CD4-positive, alpha-beta T cell treated with Interferon gamma for 1 hour (primary cell): ENCODE measurements around the gene GCC1.
"Not testable (repeated sequence)": the region's sequence is repeated elsewhere in the genome, so short reads cannot be mapped to it uniquely, and the experiment has no call there.

Experiments used
- DNase-seq: peaks from one replicate; pipeline ENCODE4 v3.0.0-alpha.2; 2020

The GCC1 gene

DNA sequence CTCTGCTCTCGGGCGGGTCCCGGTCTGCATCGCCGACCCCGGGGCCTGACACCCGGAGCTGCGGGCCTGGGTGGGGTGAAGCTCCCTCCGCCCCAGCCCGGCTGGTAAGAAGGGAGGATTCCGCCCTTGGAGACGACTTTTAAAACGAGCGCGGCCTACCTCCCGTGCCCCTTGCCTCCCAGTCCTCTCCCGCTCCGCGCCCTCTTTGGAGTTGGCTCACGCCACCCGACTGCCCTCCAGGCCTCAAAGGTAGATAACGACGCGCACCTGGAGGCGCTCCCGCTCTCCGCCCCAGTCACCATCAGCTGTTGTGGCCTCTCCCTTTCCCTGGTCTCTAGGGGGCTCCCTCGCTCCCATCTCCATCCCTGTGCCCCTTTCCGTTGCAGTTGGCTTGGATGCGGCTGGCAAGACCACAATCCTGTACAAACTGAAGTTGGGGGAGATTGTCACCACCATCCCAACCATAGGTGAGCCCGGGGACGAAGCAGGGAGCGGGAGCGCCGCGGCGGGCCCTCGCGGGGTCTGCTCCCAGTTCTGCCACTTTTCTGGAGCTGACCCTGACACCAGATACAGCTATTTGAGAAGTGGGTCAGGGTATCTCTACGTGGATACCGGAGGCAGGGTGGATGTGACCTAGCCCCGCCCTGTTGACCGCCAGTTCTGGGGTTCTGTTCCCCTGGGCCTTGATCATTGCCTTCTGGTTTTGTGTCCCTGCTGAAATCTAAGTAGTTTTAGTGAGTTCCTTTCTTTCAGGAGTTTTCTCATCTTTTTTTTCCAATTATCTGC lies 3.5 kb upstream of the GCC1 start:
- DNase-seq, result peak; percentile 14

DNA sequence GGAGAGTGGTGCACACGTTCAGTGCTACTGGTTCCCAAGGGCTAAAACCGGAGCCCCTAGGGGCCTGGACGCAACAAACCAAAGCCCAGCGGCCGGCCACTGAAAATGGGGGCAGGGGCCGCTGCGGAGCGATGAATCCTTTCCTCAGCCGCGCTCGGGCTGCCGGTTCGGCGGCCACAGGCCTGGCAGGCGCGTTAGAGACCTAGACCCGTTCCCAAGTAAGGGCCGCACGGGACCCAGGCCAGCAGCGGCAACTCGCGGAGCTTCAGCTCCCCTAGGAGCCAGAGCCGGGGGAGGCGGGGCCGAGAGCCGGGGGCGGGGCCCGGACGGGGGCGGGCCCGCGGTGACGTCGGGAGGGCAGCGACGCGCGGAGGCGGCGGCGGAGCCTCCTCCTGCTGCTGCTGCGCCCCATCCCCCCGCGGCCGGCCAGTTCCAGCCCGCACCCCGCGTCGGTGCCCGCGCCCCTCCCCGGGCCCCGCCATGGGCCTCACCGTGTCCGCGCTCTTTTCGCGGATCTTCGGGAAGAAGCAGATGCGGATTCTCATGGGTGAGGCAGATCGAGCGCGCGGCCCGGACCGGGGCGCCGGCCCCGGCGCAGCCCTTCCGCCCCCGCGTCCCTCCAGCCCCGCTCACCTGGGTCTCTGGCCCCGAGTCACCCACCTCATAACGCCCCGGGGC lies 2.8 kb upstream of the GCC1 start, which contains the start of gene ARF5:
ARF5 (plus strand) TSS at position 393 of the 678 bp plus-strand sequence; CDS start at position 481, 88 bp downstream.
- peak; percentile 90 for DNase-seq

- DNase-seq, result no peak
Observed at GRCh38 chr7:127587663-127588018, 2.2 kb upstream of the GCC1 start.

DNA sequence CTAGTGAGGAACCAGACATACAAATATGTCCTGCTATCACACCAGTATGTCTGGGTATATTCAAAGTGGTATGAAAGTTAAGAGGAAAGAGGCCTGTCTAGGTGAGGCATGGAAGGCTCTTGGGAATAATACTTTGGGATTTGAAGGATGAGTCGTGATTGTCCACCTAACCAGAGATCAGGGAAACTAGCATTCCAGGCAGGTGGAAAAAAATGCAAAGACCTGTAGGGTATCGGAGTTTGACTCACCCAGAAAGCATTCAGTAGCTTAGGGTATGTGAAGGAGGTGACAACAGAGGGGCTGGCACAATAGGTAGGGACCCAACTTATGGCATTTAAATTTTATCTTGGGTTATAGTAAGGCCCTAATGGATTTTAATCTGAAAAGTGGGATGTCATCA lies 950 bp upstream of the GCC1 start:
- no peak for DNase-seq

GRCh38 chr7:127584648-127585043 lies 750 bp downstream of the GCC1 start:
- no peak for DNase-seq

DNA sequence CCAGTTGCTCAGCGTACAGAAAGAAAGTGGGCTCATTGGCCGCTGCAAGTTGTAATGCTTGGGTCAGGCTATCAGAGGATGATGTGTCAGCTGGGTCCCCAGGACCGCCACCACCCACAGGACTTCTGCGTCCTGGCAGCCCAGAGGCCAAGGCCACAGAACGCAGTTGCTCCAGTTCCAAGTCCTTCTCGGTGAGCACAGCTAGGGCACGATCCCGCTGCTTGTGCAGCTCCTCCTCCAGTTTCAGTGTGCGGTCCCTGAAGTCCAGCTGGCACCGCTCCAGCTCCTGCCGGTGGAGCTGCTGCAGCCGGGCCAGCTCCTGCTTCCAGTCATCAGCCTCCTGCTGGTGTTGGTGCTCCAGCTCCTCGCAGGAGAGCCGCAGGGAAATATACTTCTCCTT lies 3.0 kb downstream of the GCC1 start:
- DNase-seq, result no peak

- no peak for DNase-seq
Observed at GRCh38 chr7:127581716-127582115, 3.7 kb downstream of the GCC1 start.

DNA sequence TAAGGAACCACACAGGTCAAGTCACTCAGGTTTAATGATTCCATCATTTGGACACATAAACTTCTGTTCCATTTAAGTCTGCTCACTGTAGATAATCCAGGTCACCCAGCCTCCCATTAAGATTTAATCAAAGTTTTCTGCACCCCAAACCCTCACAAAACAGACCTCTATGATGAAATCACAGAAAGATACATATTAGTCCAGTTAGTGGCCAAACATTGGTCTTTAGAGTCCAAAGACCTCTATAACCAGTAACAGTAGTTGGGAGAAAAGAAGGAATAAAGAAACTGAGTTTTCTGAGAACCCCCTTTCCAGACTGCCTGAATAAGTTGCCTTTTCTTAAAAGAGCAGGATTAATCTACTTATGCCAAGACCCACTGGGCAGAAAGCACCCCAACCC lies 4.8 kb downstream of the GCC1 start:
- no peak for DNase-seq

DNA sequence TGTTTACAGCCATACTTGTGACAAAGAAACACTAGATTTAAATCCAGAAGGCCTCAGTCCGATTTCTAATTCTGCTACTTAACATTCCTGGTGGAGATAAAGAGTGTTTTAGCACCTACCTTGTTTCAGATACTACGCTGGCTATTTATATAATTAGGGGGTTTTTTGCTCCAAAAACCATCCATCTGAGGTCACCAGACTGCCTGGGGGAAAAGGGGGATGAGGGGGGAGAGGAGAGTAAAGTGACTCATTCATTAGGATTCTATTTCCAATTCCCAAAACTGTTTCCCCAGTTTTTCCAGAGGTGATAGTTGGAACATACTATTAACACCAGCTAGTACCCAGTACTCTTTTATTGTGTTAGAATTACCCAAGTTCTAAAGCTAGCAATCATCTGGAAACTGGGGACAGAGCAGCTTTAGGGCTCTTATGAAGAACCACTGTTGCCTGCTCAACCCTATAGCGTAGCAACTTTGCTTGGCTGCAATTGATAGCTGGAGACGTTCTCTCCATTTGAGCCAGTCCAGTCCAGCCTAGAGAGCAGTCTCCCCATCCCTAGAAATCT lies 6.6 kb downstream of the GCC1 start:
- DNase-seq, result no peak

GRCh38 chr7:127578036-127578684 lies 7.2 kb downstream of the GCC1 start:
- DNase-seq, result no peak

DNA sequence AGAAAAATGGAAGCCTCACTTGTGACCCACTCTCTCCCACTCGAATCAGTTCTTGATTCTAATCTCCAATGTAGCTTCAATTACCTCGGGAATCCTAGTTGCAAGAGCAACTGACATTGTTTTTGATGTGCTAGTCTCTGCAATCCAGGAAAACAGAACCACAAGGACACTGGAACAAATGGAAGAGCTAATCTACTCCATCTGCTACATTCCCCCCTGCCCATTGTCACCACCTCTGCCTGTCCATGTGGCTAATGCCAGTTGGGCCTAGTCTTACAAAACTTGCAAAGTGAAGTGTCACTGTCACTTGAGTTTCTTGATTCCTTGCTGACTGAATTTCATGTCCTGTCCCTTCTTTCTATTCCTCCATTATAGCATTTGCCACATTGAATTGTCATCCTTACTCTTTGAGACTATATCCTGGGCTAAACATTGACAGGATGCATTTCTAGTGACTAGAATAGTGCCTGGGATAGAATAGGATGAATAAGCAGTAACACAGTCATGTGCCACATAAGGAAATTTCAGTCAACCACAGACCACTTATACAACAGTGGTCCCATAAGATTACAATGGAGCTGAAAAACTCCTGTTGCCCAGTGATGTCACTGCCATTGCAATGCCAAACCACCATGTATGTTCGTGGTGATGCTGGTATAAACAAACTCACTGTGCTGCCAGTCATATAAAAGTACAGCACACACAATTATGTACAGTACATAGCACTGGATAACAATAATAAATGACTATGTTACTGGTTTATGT lies 13.5 kb downstream of the GCC1 start:
- DNase-seq, result no peak

DNA sequence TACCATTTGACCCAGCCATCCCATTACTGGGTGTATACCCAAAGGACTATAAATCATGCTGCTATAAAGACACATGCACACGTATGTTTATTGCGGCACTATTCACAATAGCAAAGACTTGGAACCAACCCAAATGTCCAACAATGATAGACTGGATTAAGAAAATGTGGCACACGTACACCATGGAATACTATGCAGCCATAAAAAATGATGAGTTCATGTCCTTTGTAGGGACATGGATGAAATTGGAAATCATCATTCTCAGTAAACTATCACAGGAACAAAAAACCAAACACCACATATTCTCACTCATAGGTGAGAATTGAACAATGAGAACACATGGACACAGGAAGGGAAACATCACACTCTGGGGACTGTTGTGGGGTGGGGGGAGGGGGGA lies 17.4 kb downstream of the GCC1 start:
- not testable (repeated sequence) for DNase-seq

- DNase-seq, result no peak
Observed at GRCh38 chr7:127566242-127566641, 19.2 kb downstream of the GCC1 start.

DNA sequence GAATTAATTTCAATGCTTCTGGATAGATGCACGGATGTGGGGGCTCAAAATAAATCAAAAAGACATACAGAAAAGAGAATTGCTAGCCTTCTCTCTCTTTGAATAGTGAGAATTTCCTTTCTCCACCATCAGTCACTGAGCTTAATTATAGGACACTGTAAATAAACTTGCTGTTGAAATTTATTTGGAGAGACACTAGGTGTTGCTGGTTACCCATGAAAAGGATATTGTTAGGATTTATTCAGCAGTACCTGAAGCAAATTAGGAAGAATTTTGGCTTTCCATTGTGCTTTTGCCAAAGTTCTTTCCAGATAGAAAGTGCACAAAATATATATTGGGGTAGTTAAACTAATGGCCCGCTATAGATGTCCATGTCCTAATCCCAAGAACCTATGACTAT lies 27.6 kb downstream of the GCC1 start:
- DNase-seq, result no peak

GRCh38 chr7:127556404-127556803 lies 29.0 kb downstream of the GCC1 start:
- DNase-seq, result no peak

DNA sequence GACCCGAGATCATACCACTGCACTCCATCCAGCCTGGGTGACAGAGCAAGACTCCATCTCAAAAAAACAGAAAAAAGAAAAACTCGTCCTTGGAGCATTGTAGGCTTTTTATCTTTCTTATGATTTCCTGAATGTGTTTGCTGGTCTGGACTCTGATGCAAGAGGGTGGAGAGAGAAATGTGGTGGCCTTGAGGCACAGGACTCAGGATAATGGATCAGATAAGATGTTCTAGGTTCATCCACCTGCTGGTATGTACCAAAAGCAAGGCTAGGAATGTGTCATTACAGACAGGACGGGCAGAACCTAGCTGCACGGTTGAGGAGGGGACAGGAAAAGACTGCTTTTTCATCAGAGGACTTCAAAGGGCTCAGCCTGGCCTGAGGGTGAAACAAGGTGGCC lies 33.5 kb downstream of the GCC1 start:
- no peak for DNase-seq

DNA sequence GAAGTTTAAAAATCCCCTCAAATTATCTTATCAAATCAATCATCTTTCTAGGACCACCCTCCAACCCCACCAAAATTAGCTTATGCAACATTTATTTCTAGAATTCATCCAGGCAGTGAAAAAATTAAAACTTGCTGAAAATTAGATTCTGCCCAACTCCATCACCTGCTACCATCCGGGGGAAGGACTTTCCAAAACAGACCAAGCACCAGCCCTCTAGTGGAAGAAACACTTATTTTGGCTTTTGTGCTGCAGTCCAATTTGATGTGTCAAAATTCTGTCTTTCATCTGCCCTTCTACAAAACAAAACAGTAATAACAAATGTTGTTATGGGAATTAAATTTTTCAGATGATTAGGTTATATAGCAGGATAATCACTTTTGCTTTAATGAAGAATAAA lies 35.1 kb downstream of the GCC1 start:
- DNase-seq, result no peak

- DNase-seq, result no peak
Observed at GRCh38 chr7:127546313-127546712, 39.1 kb downstream of the GCC1 start.

DNA sequence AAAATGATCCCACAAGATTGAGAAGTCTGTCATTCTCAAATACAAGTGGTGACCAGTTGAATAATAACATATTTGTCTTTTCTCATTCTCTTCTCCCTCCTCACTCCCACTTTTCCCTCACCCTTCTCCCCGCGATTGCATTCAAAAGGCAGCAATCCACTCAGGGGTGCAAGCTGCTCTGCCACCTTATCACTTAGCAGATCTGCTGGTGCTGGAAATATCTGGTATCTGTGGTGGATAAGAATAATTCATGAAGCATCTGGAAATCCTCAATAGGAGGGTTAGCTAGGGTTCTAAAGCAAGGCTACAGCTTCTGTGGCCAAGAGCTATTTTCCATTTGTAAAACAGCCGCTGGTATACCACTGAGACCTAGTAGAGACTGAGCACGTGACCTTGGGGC lies 43.8 kb downstream of the GCC1 start:
- no peak for DNase-seq

GRCh38 chr7:127540461-127540860 lies 44.9 kb downstream of the GCC1 start:
- not testable (repeated sequence) for DNase-seq

DNA sequence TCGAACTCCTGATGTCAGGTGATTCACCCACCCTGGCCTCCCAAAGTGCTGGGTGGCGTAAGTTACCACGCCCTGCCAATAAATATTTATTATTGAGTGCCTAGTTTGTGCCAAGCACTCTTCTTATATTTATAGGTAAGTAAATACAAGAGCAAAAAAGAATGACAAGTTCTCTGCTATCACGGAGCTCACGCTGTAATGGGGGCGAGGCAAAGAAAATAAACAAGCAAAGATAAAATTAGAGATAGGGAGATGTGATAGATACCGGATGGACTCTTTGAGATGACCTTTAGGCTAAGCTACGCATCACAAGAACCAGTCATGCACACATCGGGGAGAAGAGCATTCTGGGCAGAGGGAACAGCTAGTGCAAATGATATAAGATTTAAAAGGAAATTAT lies 46.3 kb downstream of the GCC1 start:
- DNase-seq, result no peak

- no peak for DNase-seq
Observed at GRCh38 chr7:127536741-127537140, 48.7 kb downstream of the GCC1 start.

DNA sequence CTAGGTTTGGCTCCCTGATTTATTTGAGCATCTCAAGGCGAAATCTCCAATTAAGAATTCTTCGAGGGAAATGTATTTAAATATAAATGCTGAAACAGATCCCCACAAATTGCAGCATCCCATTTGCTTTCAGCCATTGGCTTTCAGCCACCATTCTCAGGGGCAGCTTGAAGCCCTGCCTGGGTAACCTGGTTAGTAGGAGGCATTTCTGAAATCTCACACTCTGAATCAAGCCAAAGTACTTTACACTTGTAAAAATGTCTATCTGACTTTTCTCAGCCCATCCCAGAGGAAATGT lies 49.1 kb downstream of the GCC1 start:
- no peak for DNase-seq
